ENCODE results near the gene GALNT8.
A peak's percentile ranks its signal among the peaks of the same experiment; 100 is the strongest.

Gene GALNT8

GRCh38 chr12:4800555-4800954, 80.4 kb downstream of the GALNT8 start:
- in situ Hi-C loops (cut with MboI; ENCODE audit: low sequenced_read_pairs, unreplicated experiment): no loop called here
- TF ChIP-seq, protein P1, sequence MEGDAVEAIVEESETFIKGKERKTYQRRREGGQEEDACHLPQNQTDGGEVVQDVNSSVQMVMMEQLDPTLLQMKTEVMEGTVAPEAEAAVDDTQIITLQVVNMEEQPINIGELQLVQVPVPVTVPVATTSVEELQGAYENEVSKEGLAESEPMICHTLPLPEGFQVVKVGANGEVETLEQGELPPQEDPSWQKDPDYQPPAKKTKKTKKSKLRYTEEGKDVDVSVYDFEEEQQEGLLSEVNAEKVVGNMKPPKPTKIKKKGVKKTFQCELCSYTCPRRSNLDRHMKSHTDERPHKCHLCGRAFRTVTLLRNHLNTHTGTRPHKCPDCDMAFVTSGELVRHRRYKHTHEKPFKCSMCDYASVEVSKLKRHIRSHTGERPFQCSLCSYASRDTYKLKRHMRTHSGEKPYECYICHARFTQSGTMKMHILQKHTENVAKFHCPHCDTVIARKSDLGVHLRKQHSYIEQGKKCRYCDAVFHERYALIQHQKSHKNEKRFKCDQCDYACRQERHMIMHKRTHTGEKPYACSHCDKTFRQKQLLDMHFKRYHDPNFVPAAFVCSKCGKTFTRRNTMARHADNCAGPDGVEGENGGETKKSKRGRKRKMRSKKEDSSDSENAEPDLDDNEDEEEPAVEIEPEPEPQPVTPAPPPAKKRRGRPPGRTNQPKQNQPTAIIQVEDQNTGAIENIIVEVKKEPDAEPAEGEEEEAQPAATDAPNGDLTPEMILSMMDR (IDR thresholded peaks at IDR 0.05; ENCODE audit: borderline replicate concordance, control extremely low read depth, extremely low read depth, insufficient read depth, missing control alignments): no peak
- no peak for DNase-seq (ENCODE audit: low spot score)

- in situ Hi-C loops (cut with MboI; ENCODE audit: low sequenced_read_pairs, unreplicated experiment): no loop called here
These were observed 82.6 kb downstream of the GALNT8 start for GRCh38 chr12:4802841-4803240.

DNA sequence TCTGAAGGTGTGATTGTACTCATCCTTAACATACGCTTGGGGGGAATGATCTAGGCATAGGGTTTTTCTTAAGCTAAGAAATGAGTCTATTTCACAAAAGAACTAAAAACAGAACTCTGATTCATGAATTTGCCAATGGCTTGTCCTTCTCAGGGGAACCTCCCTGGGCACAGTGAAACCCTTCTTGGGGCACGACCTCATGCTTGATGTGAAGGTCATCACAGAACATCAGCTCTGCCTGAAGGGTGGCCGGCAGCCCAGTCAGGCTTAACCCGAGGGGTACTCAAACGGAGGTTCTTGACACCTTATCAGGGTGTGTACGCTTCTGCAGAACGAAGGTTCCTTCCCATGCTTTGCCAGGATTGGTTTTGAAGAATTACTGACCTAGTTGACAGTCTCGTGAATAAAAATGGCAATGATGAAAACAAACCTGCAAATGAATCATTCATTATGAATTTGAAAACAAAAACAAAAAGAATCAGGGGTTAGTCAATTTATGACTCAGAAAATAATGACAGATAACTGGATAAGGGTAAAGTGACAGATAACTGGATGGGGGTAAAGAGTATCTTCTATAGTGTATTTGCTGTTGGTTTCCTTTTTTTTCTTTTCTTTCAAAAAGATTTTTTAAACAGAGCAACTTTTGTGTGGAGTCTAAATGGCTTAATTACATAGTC, 86.4 kb downstream of the GALNT8 start:
- DNase-seq (ENCODE audit: low spot score): no peak
- in situ Hi-C loops (cut with MboI; ENCODE audit: low sequenced_read_pairs, unreplicated experiment): no loop called here

More at GRCh38 chr12:4802841-4803240, 82.6 kb downstream of the GALNT8 start:
- no peak for DNase-seq (ENCODE audit: low spot score)
- TF ChIP-seq, protein P1 (IDR thresholded peaks at IDR 0.05; ENCODE audit: borderline replicate concordance, control extremely low read depth, extremely low read depth, insufficient read depth, missing control alignments): no peak

DNA sequence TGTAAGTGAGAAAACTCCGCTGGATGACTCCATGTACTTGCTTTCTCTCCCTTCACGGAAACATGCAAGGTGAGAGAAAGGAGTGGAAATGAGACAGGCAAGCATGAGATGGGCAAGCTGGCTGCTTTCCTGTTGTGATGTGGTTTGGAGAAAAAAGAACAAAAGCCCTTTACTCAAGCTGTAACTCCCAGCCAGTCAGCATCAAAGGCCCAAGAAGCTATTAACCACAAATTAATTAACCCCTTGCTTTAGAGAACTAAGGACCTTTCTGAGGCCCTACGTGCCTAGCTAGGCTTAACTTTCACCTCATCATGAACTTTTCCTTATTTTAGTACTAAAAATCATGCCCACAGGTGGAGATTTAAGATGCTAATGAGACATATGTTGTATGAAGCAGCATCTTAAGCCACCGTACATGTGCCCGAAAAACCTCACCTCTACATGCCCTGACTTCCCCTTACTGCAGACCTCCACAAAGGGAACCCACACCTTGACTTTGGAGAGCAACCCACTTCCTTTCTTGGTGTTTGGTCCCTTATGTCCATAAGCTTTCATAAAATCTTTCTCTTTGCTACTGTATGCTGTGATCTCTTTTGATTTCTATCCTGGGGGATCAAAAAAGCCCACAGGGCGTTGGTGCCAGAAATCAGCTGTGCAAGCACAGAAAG, 87.0 kb downstream of the GALNT8 start:
- no peak for DNase-seq (ENCODE audit: low spot score)
- in situ Hi-C loops (cut with MboI; ENCODE audit: low sequenced_read_pairs, unreplicated experiment): no loop called here
- TF ChIP-seq, protein P1 (IDR thresholded peaks at IDR 0.05; ENCODE audit: borderline replicate concordance, control extremely low read depth, extremely low read depth, insufficient read depth, missing control alignments): no peak

More for the DNA sequence above, 86.4 kb downstream of the GALNT8 start:
- TF ChIP-seq, protein P1 (IDR thresholded peaks at IDR 0.05; ENCODE audit: borderline replicate concordance, control extremely low read depth, extremely low read depth, insufficient read depth, missing control alignments): no peak

GRCh38 chr12:4807813-4808212, 87.6 kb downstream of the GALNT8 start:
- TF ChIP-seq, protein P1 (IDR thresholded peaks at IDR 0.05; ENCODE audit: borderline replicate concordance, control extremely low read depth, extremely low read depth, insufficient read depth, missing control alignments): no peak
- in situ Hi-C loops (cut with MboI; ENCODE audit: low sequenced_read_pairs, unreplicated experiment): no loop called here
- peak; percentile 27 for DNase-seq (ENCODE audit: low spot score)

DNA sequence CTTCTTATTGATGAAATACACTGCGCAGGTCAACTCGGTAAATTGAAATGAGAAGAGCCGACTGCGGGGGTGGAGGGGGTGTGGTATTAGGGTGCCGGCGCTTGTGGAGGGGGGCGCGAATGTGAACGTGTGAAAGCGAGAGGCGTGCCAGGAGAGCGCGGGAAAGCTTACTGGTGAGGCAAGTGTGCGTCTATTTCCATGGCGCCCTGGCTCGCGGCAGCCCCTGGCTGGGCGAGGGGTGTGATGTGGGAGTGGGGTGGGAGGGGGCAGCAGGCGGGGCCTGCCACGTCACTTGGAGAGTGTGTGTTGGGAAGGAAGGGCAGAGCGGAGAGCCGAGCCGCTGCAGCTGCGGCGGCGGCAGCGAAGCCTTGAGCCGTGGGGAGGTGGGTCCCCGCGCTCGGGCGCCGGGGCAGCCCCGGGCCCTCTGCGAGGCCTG, 88.8 kb downstream of the GALNT8 start:
- in situ Hi-C loops (cut with MboI; ENCODE audit: low sequenced_read_pairs, unreplicated experiment): no loop called here
- peak; percentile 61 for DNase-seq (ENCODE audit: low spot score)
- TF ChIP-seq, protein P1 (IDR thresholded peaks at IDR 0.05; ENCODE audit: borderline replicate concordance, control extremely low read depth, extremely low read depth, insufficient read depth, missing control alignments): no peak
